NCI-H526 treated with DMSO at 0.1 percent for 48 hours (cell line): ENCODE measurements around the gene CEBPG.

Experiments used
- DNase-seq: peaks from one replicate; lab custom pipeline; 2025; lab: John Stamatoyannopoulos, UW

CEBPG gene

DNA sequence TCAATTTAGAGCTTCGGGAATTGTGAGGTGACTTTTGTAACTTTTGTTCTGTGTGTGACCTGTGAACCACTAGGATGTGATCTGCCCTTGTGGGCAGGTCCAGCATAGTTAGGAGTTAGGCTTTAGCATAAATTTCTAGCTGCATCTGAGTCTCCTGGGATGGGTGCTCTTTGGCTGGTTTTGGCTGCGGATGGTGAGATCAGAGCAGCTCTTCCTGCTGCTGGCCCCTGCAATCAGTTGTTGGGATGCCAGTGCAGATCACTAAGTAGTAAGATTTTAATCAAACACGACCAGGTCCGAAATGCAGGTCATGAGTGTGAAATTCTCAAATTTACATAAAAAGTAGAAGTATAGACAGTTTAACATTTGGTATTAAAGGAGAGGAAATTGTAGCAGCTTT lies 8.5 kb downstream of the CEBPG start:
- no peak for DNase-seq

DNA sequence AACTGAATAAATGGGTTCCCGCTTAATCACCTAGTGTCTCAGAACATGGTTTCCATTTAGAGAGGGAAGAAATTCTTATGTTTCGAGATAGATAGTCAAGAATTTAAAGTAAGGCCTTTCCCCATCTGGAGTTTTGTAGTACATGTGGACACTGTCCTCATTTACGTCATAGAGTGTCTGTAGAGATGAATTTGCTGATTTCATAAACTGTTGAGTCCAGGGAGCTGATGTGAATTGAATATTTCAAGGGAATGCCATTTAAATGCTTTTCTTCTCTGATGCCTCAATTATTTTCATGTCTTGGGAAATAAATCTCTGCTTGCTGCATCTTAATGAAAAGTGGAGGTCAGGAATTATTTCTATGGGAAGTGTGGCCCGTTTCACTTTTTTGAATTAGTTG lies 9.5 kb downstream of the CEBPG start:
- DNase-seq, result no peak

DNA sequence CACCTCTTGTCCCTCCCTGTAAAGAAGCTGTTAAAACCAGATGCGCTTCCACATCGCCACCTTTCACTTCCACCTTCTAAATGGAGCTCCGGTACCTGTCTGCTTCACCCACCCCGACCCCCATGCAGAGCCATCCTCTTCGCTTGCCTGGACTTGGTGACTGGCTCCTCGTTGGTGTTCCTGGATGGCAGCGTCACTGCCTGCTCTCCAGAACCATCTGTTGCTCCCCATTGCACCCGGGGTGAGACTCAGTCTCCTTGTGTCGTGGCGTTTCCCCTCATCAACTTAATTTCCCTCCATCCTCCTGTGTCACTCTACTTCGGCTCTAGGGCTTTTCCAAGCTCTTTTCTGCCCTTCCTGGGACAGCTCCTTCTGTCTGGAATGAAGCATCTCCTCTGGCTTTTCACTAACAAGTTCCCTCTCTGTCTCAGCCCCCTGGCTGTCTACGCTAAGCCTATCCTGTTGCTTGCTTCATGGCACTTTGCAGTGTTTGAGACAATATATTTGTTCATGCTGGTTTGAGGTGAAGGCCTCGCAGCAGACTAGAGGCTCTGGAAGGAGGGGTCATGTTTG lies 10.3 kb downstream of the CEBPG start:
- no peak for DNase-seq

DNA sequence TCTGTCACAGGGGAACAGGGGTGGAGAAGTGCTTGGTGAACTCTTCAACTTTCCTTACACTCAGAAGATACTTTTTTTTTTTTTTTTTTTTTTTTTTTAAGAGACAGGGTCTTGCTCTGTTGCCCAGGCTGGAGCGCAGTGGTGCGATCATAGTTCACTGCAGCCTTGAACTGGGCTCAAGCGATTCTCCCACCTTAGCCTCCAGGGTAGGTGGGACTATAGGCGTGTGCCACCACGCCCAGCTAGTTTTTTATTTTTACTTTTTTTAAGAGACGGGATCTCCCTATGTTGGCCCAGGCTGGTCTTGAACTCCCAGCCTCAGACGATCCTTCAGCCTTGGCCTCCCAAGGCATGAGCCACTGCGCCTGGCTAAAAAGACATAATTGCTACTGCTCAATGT lies 11.5 kb downstream of the CEBPG start:
- no peak for DNase-seq

DNA sequence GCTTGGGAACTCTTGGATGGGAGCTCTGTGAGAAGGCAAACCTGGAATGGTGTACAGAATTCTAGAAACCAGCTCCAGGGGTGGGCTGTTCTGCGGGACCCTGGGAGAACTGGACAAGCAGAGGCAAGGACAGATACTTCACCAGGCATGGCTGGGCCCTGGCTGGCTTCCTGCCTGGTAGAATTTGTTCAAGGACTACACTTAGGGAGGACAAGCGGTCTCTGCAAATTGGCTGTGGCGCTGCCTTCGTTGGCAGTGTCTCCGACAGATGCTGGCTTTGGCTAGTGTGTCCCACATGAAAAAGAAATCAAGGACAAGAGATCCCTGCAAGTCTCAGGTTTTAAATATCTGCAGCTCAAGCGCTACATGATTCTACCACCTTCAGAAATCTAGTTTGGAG lies 12.4 kb downstream of the CEBPG start:
- DNase-seq, result no peak

DNA sequence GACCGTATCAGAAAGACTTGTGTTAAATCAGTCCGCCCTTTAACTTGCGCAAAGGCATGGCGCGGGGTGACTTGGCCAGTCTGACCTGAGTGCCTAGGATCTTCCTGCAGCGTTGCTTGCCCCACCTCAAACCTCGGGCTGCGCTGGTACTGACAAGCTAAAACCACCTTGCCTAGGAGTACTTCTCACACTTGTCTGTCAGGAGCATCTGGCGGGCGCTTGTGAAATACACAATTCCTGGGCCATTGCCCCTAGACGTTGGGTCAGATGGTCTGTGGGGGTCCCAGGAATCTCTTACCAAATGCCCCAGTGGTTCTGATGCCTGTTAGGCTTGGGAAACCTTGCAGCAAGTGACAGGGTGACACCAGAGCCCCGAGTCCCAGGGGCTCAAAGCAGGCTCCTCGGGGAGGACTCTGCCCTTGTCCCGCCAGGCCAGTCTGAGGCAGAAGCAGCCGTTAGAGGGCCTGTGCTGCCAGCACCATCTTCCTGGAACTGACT lies 12.9 kb downstream of the CEBPG start:
- no peak for DNase-seq

DNA sequence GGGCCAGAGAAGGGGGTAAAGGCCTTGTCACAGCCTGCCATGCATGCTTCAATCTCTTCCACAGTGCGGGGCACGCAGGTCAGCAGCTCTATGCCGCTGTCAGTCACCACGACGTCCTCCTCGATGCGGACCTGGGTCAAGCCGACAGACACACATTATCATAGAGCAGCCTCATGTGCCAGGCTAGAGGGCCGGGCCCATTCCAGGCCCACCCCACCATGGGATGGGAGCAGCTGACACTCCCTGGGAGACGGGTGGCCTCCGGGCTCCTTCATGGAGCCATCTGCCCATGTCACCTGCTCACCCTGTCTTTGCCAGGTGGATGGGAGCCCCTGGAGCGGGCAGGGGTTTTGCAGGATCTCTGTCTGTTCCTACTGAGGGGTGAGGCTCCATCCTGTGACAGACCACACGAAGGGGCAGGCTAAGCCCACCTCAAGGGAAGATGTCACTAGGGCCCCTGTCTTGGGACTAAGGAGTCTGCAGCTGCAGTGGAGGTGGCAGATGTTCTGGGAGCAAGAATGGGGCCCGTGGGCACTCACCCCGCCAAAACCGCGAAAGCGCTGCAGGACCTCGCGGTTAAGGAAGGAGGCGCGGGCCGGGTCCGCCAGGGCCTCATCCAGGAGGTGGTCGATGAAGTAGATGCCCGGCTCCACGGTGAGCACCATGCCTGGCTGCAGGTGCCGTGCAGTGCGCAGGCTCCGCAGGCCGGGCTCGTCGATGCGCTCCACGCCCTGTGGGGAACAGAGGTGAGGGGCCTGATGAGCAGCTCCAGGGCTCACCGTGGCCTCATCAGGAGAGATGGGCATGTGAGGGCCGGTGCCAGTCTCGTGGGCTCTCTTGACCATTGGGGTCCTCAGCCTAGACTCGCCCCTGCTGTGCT lies 14.1 kb downstream of the CEBPG start:
- DNase-seq, result no peak

DNA sequence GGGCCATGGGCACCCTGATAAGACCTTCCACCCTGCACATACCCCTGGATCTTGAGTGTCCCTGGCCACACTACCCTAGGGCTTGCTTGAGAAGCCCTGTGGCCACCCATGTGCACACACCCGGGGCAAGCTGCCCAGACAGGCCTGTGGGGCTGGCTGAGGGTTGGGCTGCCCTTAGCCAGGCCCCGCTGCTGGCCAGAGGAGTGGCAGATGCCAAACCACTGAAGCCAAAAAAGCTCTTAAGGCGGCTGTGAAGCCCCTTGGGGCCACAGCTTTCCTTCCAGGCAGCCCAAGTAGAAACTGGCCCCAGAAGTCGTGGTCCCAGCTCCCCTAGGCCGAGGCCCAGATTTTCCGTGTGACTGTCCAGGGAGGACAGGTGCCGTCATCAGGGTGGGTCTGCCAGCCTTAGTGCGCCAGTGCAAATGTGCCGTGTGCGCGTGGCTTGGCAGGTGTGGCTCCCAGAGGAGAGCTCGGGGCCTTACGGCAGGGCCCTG lies 14.8 kb downstream of the CEBPG start:
- no peak for DNase-seq

DNA sequence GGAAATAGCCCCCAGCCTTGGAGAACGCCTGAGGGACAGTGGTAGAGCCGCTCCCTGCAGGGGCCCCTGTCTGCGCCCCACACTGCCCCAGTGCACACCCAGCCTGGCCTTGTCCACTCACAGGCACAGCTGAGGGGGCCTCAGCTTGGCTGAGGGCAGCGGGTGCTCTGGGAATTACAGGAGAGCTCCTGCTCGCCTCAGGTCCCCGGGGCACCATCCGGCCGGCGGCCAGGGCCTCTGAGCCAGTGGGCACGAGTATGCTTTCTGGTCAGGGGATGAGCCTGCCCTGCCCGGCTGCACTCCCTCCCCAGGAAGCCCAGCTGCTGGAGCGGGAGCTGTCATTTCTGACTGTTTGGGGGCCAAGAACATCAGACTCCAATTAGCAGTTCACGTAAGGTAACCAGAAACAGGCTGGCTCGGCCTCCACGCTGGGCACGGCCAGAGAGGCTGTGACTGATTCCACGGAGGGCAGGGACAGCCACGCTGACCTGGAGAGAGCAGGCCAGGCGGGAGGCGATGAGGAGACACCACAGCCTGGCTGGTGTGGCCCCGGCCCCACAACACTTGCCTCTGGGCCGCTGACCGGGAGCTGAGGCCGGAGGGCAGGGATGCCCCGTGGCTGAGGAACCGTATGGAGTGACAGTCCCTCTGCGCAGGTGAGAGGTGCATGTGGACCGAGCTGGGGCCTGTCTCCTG lies 15.4 kb downstream of the CEBPG start:
- DNase-seq, result no peak

DNA sequence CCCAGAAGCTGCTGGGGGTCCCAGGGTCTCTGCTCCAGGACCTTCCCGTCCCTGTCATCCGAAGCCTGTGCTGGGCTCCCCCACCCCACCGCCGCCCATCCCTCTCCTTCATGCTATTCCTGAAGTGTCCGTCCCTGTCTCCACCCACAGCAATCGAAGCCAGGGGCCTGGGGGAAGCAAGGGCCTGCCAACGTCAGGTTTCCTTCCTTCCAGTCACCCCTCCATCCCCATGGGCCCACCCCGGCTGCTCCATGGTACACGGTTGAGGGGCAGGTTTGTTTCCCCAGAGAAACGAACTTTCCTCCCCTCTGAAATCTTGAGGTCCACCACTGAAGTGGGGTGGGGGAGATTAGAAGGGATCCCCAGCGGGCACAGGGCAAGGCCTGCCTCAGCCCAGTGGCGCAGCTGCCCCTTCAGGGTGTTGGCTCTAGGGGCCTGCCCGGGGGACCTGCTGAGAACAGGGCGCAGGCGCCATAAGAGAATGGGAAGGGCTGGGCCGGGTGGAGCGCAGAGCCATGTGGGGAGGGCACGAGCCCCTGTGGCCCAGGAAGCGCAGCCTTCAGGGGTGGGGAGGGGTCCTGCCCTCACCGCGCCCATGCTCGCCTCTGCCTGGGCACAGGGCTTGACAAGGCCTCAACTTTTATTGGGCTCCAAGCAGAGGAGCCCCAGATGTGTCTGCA lies 16.1 kb downstream of the CEBPG start:
- no peak for DNase-seq

DNA sequence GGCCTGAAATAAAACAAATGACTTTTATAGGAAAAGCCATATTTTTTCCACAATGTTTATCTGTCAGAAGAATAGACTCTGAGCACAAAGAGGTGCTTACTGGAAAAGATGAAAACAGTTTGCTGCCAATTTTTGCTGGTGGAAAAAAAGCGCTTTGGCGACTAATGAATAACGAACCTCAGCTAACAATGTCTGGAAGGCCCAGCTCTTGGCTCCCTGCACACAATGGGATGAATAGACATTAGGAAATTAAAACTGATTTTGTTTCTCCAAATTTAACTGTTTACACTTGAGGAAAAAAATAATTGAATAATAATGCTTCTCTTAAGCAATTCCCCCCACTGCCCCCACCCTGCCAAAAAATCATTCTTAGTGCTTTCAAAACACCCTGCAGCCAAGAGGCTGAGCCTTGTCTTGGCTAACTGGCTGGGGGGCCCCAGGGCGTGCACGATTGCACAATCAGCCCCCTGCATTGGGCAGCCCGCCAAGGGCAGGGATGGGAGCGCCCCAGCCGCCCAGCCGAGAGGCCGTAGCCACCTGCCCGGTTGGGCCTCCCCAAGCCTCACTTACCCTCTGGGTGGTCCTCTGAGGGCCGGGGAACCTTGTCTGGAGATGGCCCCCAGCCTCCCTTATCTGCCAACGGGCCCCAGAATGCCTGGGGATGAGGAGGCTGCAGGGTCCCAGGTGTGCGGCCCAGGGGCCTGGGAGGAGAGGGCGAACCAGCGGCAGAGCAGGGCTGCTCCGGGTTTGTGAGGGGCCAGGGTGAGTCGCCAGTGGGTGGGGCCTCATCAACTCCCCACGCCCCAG lies 16.8 kb downstream of the CEBPG start:
- no peak for DNase-seq

DNA sequence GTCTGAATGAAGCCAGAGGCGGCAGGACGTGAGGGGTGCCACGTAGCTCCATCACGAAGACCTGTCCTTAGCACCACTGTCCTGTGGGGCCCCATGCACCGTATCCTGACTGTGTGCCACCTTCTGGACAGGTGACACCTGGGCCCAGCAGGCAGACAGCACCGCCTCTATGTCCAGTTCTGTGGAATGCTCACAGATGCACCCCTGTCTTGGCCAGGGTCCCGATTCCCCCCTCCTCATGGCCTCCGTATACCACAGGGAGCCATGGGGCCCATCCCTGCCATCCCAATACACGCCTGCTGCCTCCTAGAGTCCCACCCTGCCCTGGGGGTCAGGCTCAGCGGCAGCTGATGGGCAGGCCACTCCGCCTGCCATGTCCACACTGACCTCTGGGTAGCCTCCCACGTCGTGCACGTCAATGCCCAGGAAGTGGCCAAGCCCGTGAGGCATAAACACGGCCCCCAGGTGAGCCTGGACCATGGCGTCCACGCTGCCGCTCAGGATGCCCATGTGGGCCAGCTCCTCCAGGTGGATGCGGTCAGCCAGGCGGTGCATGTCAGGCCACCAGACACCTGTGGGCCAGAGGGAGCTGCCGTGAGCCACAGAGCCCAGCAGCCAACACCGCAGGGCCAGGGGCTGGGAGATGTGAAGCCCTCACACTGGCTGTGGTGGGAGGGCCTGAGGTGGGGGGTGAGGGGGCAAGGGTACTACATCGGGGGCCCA lies 17.6 kb downstream of the CEBPG start:
- no peak for DNase-seq

DNA sequence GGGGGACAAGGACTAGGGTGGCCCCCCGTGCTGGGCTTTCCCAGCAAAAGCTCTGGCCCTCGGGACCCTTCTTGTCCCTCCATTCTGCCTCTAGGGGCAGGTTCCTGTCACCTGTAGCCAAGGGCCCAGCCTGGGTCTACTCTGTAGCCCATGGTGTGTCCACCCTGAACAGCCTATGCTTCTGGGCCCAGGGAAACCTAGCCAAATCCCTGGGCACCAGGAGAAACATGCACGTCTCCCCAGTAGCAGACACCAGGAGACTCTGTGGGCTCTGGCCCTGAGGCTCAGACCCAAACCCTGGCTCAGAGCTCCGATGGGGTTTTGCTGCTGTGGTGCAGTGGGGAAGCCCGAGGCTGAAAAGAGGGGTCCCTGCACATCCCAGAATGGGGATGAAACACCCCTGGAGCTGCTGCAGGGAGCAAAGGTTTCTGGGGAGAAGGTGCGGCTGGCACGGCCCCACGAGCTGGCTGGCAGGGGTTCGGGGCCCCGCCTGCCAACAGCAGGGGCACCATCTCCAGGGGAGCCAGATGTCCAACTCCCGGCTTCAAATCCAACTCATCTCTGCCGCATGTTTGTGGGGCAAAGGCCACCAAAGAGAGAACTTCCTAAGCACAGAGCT lies 18.2 kb downstream of the CEBPG start:
- DNase-seq, result no peak

DNA sequence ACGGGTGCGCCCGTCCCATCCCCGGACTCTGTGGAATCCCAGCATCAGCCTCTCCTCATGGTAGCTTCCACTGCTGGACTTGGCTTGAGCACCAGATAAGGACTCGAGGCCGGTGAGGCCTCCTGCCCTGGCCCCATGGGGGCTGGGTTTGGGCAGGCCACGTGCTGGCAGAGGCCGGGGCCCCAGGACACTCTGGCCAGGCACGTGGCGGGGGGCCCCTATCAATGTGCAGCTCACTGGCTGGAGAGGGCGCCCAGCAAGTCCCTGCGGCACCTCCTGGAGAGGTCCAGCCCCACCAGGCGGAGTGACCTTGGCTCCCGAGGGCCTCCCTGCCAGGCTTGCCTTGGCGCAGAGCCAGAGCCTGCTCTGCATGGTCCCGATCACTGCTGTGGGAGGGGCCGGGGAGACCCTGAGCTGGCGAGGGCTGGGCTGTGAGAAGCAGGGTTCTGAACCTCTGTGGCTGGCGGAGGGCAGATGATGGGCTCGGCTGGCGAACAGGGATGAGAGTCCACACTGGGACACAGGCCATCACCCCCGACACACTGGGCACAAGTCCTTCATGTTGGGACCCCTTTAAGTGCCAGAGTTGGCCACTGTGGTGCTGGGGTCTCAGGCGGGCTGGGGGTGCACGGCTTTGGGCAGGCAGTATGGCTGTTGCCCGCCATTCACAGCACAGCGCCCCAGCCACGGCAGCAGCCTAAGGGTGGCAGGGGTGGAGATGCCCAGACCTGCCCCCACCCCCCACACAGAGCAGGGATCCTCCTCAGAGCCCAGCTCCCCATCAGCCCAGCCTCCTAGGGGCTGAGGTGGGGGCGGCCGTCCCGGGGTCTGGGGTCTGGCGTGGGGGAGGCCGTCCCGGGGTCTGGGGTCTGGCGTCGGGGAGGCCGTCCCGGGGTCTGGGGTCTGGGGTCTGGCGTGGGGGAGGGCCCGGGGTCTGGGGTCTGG lies 19.1 kb downstream of the CEBPG start:
- DNase-seq, result no peak

DNA sequence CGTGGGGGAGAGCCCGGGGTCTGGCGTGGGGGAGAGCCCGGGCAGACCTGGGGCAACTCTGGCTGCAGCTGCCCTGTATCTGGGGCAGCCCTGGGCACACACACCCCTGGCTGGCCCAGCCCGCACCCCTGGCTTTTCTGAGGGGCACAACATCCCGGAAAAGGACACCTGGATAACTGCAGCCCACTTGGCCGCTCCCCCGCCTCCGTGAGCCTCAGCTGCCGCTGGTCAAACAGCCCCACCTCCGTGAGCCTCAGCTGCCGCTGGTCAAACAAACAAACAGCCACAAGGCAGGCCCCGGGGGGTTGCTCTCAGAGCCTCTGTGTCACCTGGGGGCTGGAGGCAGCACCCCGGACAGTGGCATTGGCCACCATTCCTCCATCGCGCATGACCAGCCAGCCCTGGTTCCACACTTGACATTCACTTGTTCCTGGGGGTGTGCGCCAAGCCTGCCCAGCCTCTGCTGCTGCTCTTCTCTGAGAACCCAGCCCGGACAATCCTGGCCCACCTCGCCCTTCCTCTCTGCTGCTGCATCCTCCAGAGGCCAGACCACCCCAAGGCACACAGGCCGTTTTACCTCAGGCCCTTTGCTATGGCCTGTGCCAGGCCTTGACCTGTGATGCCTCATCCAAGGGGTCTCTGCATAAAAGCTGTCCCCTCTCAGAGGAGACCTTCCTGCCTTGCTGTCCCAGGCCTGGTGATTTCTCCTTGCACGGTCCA lies 19.9 kb downstream of the CEBPG start:
- no peak for DNase-seq

DNA sequence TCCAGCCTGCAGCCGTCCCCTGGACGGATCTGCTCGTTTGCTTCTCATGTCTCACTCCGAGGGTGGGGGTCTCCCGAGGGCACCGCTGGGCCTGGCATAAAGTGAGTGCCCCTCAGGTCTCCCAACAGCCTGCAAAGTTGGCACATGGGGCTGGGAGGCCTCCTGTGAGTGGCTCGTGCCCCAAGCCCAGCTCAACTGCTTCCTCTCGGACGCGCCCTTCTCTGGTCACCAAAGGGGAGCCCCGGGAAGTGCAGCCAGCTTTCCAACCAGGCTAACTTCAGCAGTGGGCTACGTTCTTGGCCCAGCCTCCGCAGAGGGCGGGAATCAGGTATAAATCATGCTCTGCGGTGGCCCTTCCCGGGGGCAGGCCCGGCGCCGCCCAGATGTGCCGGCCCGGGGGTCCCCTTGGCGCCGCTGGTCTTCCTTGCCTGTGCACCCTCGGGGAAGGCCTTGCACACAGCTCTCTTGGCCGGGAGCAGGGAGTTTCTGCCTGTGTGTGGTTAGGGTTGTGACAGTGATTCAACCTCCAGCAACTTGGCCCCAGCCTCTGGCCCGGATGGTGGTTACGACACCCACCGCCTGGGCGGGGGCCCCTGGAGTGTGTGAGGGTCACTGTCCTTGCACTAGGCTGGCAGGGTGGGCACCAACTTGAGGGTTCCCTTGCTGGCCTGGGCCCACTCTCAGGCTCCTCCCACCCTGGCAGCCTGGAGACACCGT lies 20.7 kb downstream of the CEBPG start:
- DNase-seq, result no peak

DNA sequence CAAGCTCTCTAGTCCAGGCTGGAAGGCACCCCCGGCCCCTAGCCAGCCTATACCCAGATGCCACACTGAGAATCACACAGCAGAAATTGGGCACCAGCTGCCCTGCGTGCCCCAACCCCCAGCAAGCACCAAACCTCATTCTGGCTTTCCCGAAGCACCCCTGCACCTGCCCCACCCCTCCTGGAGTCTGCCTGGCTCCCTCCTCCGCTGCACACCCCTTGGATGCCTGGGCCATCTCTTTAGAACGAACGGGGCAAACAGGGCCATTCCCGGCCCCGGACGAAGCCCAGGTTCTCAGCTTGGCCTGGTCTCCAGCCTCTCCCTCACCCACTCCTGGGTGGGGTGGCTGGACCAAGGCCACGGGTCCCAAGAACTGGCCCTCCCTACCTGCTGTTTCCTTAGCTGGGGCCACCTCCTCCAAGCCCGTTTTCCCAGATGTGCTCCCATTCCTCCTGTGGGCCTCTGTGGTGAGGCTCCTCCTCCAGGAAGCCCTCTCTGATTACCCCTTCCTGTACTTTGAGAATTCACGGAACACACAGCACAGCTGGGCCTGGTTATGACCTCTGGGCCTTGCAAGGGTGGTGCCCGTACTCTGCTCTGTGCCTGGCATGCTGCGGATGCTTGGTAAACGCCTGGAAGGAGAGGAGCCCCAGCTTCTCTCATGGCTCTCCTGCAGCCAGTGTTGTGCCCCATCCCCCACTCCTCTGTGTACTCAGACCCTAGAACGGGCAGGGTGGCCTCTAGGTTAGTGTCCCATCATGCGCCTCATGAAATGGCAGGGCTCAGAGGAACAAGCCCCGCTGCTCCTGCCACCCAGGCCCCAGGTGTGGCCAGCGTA lies 21.4 kb downstream of the CEBPG start:
- no peak for DNase-seq
